Dendritic cell treated with granulocyte-macrophage colony-stimulating factor and Interleukin-4, amounts not matched to agents 40 ng/mL and 50 ng/mL, for 4 days (primary cell): ENCODE data around the gene SLC22A15.
"Not testable (repeated sequence)": the region's sequence is repeated elsewhere in the genome, so short reads cannot be mapped to it uniquely, and the experiment has no call there.

Experiments used
- H3K27ac Mint-ChIP-seq: one replicate; pipeline ENCODE4 v1.8.0; 2022; ENCODE audit warnings: mild to moderate bottlenecking, mixed read lengths
- H3K27me3 Mint-ChIP-seq: one replicate; pipeline ENCODE4 v1.8.0; 2022; ENCODE audit warnings: mild to moderate bottlenecking, mixed read lengths
- H3K36me3 Mint-ChIP-seq: one replicate; pipeline ENCODE4 v1.8.0; 2022; ENCODE audit warnings: low read depth, mixed read lengths
- H3K4me1 Mint-ChIP-seq: one replicate; pipeline ENCODE4 v1.8.0; 2022; ENCODE audit warnings: low read depth, mixed read lengths
- H3K4me3 Mint-ChIP-seq: one replicate; pipeline ENCODE4 v1.8.0; 2022; ENCODE audit warnings: mild to moderate bottlenecking, moderate library complexity, mixed read lengths
- H3K9me3 Mint-ChIP-seq: one replicate; pipeline ENCODE4 v1.8.0; 2022; ENCODE audit warnings: mixed read lengths
- intact Hi-C: fragments of 100-400 bp; cut with micrococcal nuclease; formaldehyde crosslinking; loops from one replicate; pipeline ENCODE4 v1.15.0; 2022

Gene SLC22A15

DNA sequence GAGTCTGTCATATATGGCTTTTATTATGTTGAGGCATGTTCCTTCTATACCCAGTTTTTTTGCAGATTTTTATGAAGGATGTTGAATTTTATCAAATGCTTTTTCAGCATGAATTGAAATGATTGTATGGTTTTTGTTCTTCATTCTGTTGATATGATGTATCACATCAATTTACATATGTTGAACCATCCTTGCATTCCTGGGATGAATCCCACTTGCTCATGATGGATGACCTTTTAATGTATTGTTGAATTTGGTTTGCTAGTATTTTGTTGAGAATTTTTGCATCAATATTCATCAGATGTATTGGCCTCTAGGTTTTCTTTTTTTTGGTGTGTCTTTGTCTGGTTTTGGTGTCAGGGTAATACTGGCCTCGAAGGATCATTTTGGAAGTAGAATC is 21.6 kb downstream of the SLC22A15 start:
- H3K27ac Mint-ChIP-seq, intact Hi-C loops, H3K27me3 Mint-ChIP-seq, H3K4me3 Mint-ChIP-seq: not testable (repeated sequence)
- Mint-ChIP-seq H3K36me3 (peaks cover 67% of the 10 kb centered on the region), H3K9me3 (peaks cover 24% of the 10 kb centered on the region), H3K4me1 (peaks cover 14% of the 10 kb centered on the region)

DNA sequence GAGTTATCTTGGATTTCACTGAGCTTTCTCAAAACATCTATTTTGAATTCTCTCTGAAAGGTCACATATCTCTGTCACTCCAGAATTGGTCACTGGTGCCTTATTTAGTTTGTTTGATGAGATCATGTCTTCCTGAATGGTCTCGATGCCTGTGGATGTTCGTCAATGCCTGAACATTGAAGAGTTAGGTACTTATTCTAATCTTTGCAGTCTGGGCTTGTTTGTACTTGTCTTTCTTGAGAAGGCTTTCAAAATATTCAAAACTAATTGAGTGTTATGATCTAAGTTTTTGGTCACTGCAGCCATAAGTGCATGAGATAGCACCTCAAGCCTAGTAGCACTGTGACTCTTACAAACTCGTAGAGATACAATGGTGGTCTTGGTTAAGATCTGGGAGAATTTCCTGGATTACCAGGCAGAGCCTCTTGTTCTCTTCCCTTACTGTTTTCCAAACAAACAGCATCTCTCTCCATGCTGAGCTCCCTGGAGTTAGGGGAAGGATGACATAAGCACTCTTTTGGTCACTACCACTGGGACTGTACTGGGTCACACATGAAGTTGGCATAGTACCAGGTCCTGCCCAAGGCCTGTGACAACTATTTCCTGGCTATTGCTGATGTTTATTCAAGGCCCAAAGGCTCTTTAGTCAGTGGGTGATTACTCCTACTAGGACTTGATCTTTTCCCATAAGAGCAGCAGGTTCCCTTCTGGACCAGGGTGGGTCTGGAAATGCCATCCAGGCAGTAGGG is 25.6 kb downstream of the SLC22A15 start:
- no peaks in the 10 kb centered on the region for H3K27me3 Mint-ChIP-seq
- no peak overlapping the region for H3K27ac Mint-ChIP-seq
- intact Hi-C loops: no loop called here
- peaks cover 33% of the 10 kb centered on the region for H3K4me1 Mint-ChIP-seq
- H3K36me3 Mint-ChIP-seq: peaks cover 41% of the 10 kb centered on the region
- H3K4me3 Mint-ChIP-seq: no peak overlapping the region
- peaks cover 22% of the 10 kb centered on the region for H3K9me3 Mint-ChIP-seq

DNA sequence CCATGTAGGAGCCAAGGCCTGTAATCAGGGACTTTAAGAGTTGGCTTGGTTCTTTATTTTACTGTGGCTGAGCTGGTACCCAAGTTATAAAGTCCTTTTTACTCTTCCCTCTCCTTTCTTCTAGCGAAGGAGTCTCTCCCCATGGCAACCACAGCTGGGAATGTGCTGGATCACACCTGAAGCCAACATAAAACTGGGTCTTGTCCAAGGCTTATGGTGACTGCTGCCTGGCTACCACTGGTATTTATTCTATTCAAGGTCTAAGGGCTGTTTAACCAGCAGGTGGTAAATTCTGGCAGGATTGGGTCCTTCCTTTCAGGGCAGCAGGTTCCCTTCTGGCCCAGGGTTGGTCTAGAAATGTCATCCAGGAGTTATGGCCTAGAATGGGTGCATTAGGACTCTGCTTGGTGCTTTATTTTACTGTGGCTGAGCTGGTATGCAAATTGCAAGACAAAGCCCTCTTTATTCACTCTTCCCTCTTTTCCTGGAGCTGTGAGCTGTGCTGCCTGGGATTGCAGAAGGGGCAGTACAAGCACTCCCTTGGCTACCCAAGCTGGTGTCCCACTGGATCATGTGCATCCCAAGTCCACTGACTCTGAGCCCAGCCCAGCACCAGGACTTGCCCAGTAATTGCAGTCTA is 26.6 kb downstream of the SLC22A15 start:
- Mint-ChIP-seq H3K4me3 (no peak overlapping the region), H3K27ac (no peak overlapping the region), H3K4me1 (peaks cover 41% of the 10 kb centered on the region), H3K27me3 (no peaks in the 10 kb centered on the region), H3K36me3 (peaks cover 31% of the 10 kb centered on the region), H3K9me3 (peaks cover 12% of the 10 kb centered on the region)
- intact Hi-C loops: no loop called here

DNA sequence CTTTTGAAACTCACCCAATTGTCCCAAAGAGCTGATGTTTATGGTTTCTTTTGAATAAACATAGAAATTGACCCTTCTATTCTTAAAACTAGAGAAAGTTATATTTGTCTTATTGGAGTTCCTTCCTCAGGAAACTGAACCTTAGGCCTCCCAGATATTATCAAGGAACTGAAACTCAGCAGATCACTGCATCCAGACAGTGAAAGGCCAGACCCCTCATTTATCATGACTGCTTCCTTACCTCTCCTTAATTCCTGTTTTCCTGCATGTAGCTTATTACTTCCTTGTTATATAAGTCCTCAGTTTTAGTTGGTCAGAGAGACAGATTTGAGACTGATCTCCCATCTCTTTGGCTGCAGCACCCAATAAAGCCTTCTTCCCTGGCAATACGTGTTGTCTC is 27.5 kb downstream of the SLC22A15 start:
- H3K27me3 Mint-ChIP-seq: no peaks in the 10 kb centered on the region
- H3K27ac Mint-ChIP-seq: no peak overlapping the region
- peaks cover 22% of the 10 kb centered on the region for H3K36me3 Mint-ChIP-seq
- H3K9me3 Mint-ChIP-seq: peaks cover 3% of the 10 kb centered on the region
- intact Hi-C loops: no loop called here
- H3K4me1 Mint-ChIP-seq: peaks cover 49% of the 10 kb centered on the region
- H3K4me3 Mint-ChIP-seq: no peak overlapping the region

DNA sequence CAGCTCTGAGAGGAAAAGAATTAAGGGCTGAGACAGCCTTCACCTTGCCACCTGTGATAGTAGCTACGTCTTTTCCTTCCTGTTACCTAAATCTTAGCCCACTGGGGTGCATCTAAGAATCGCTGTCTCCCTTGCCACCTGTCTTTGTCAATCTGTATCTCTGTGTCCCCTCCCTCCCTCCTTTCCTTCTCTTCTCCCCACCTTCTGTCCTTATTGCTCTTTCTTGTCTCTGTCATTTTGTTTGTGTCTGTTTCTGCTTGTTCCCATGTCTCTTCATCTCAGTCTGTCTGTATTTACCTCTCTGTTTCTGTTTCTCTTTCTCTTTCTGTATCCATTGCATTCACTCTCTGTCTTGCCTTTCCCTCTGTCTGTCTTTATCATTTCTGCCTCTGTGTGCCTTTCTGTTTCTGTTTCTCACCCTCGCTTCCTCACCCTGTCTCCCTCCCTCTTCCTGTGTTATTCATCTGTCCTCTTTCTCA is 30.2 kb downstream of the SLC22A15 start:
- Mint-ChIP-seq H3K36me3 (peaks cover 10% of the 10 kb centered on the region), H3K27me3 (no peaks in the 10 kb centered on the region), H3K9me3 (no peaks in the 10 kb centered on the region), H3K4me3 (no peak overlapping the region), H3K4me1 (peaks cover 45% of the 10 kb centered on the region), H3K27ac (no peak overlapping the region)
- intact Hi-C loops: no loop called here

DNA sequence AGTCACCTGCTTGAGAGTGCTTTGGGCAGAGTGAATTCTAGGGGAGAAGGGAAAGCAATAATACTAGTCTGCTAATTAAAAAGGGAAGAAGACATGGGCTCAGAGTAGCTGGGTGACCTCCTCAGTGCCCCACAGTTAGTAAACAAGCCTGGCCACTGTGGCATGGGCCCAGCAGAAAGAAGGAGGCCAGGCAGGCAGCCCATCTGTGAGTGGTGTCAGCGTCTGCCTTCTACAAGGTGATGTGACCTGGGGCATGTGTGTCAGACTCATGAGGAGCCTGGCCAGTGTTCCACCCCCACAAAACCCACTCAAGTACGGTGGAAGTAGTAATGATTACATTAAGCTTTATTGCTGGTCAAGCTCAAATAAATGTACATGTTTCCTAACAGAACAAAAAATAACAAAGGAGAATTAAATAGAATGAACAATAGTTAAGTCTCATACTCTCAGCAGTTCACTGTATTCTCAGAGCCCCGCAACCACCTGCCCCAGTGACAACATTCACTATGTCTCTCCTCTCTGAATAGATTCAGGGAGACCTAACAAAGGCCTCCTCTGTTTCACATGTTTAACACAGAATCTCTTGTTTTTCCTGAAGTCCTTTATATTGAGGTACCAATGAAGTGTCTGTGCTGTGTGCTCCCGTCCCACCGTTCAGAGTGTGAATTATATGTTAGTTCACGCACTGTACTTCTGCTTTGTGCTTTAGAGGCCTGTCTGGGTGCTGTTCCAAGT is 32.5 kb downstream of the SLC22A15 start:
- Mint-ChIP-seq H3K4me3 (no peak overlapping the region), H3K4me1 (peaks cover 33% of the 10 kb centered on the region), H3K36me3 (peaks cover 3% of the 10 kb centered on the region), H3K27me3 (no peaks in the 10 kb centered on the region), H3K27ac (no peak overlapping the region), H3K9me3 (no peaks in the 10 kb centered on the region)
- intact Hi-C loops: no loop called here

DNA sequence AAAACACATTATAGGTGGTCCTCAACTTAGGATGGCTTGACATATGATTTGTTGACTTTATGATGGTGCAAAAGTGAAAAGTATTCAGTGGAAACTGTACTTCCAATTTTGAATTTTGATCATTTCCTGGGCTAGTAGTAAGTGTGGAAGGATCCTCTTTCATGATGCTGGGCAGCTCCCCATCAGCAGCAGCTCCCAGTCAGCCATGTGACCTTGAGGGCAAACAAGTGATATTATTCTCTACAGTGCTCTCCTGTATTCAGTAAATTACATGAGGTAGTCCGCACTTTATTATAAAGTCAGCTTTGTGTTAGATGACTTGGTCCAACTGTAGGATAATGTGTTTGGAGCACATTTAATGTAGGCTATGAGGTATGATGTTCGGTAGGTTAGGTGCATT is 36.4 kb downstream of the SLC22A15 start:
- Mint-ChIP-seq H3K27ac (no peak overlapping the region), H3K9me3 (no peaks in the 10 kb centered on the region), H3K36me3 (peaks cover 12% of the 10 kb centered on the region), H3K27me3 (no peaks in the 10 kb centered on the region), H3K4me1 (peaks cover 23% of the 10 kb centered on the region), H3K4me3 (no peak overlapping the region)
- intact Hi-C loops: no loop called here

DNA sequence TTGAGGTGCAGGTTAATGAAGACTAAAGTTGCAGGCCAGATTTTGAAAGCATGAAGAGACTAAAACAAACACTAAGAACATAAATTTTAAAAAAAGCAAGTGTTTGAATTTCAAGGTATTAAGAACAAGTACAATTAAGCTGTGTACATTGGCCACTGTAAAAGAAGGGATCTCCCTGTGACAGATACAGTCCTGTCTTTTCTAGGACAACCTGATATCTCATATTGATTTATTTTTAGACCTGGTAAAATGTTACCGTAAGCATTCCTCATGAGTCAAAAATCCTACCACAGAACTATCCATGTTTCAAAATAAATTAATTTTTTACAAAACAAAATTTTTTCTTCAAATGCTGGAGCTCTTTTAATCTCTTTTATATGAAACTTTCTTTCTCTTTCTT is 39.4 kb downstream of the SLC22A15 start:
- Mint-ChIP-seq H3K4me1 (peaks cover 14% of the 10 kb centered on the region), H3K27ac (no peak overlapping the region), H3K27me3 (no peaks in the 10 kb centered on the region), H3K36me3 (peaks cover 12% of the 10 kb centered on the region), H3K9me3 (no peaks in the 10 kb centered on the region), H3K4me3 (no peak overlapping the region)
- intact Hi-C loops: no loop called here

DNA sequence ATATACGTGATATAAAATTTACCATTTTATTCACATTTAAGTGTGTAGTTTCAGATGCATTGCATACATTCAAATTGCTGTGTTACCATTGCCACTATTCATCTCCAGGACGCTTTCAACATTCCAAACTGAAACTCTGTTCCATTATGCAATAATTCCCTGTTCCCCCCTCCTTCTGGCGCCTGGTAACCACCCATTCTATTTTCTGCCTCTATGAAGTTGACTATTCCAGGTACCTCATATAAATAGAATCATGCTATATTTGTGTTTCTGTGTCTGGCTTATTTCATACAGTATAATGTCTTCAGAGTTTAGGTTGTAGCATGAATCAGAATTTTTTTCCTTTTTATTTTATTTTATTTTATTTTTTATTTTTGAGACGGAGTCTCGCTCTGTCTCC is 41.7 kb downstream of the SLC22A15 start:
- intact Hi-C loops: no loop called here
- Mint-ChIP-seq H3K36me3 (peaks cover 19% of the 10 kb centered on the region), H3K27ac (no peak overlapping the region), H3K4me3 (no peak overlapping the region), H3K27me3 (no peaks in the 10 kb centered on the region), H3K9me3 (no peaks in the 10 kb centered on the region), H3K4me1 (peaks cover 6% of the 10 kb centered on the region)

DNA sequence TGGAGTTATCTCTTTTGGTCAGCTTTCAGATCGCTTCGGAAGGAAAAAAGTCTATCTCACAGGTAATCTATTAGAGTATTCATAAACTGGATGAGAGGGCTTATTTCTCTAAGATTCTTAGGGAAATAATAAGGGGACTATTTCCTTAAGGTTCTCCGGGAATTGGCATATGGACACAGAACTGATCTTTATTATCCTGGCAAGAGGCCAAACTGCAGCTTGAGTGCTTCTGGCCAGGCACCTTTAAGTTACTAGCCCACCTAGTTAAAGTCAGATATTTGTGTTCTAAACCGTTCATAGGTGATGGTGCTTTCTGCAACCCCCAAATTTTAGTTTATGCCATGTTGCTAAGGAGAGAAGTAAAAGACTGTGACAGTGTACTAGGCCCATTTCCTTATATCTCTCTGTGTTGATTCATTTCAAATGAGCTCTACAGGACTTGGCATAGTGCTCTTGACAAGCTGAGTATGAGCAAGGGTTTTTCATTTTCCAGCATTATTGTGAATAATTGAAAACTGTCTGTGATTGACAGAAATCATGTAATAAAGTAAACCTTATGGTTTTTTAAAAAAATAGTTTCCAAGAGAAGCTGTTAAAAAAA is 43.4 kb downstream of the SLC22A15 start:
- H3K4me3 Mint-ChIP-seq: no peak overlapping the region
- H3K27ac Mint-ChIP-seq: no peak overlapping the region
- intact Hi-C loops: loop anchor here (1.0 kb wide), 1 partner anchor 212 kb away; no protein-coding TSS in a partner anchor
- H3K9me3 Mint-ChIP-seq: no peaks in the 10 kb centered on the region
- peaks cover 19% of the 10 kb centered on the region for H3K4me1 Mint-ChIP-seq
- H3K27me3 Mint-ChIP-seq: no peaks in the 10 kb centered on the region
- H3K36me3 Mint-ChIP-seq: peaks cover 12% of the 10 kb centered on the region

DNA sequence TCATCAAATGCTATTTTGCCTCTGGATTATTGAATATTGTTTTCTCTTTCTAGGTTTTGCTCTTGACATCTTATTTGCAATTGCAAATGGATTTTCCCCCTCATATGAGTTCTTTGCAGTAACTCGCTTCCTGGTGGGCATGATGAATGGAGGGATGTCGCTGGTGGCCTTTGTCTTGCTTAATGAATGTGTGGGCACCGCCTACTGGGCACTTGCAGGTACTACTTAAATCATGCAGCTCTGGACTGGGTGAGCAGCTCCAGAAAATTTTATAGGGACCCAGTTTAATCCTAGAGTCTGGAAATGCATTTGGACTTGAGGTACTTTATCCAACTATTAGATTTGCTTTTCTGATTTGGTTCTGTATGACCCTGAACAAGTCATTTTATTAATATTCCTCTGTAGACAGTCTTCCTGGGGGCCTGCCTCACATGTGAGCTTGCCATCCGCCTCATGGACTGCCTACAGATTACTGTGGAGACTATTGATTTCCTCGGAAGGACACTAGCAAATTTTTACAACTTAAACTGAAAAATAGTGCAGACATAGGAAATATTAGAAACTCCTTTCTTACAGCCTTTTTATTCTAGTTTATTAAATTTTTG is 44.5 kb downstream of the SLC22A15 start:
- H3K4me1 Mint-ChIP-seq: peaks cover 21% of the 10 kb centered on the region
- no peak overlapping the region for H3K27ac Mint-ChIP-seq
- intact Hi-C loops: loop anchor here (1.0 kb wide), 1 partner anchor 213 kb away; no protein-coding TSS in a partner anchor
- H3K4me3 Mint-ChIP-seq: no peak overlapping the region
- H3K27me3 Mint-ChIP-seq: no peaks in the 10 kb centered on the region
- H3K9me3 Mint-ChIP-seq: no peaks in the 10 kb centered on the region
- H3K36me3 Mint-ChIP-seq: peaks cover 12% of the 10 kb centered on the region

DNA sequence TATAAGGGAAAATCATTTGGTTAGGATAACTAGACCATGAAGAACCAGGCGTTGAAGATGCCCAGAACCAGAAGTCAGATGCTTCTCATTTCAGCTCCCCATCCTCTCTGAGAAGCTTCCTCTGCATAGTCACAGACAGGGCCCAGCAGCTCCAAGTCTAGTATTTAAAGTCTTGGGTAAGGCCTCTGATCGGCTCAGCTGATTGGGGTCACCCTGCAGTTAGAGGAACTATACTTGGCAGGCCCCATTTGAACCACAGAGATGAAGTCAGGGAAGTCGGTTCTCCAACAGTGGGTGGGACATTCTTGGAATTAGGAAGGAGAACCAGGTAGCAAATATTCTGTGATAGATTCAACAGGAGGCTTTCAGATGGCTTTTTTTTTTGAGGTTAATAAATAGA is 48.3 kb downstream of the SLC22A15 start:
- Mint-ChIP-seq H3K27ac (no peak overlapping the region), H3K4me3 (no peak overlapping the region), H3K9me3 (no peaks in the 10 kb centered on the region), H3K27me3 (no peaks in the 10 kb centered on the region), H3K36me3 (peaks cover 16% of the 10 kb centered on the region), H3K4me1 (peaks cover 15% of the 10 kb centered on the region)
- intact Hi-C loops: no loop called here

DNA sequence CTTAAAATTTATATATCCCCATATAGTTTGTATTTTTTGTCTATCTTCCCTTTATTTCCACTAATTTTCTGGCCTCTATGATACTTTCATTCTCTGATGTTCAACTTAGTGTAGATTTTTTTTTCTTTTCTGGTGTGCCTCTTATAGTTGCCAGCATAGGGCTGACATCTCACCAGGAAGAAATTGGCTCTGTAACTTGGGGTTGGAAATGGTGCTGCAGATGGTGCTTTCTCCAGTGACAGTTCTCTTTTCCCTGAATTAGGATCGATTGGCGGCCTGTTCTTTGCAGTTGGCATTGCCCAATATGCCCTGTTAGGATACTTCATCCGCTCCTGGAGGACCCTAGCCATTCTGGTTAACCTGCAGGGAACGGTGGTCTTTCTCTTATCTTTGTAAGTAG is 50.3 kb downstream of the SLC22A15 start:
- intact Hi-C loops: no loop called here
- Mint-ChIP-seq H3K9me3 (no peaks in the 10 kb centered on the region), H3K4me3 (no peak overlapping the region), H3K36me3 (peaks cover 19% of the 10 kb centered on the region), H3K4me1 (peaks cover 15% of the 10 kb centered on the region), H3K27me3 (no peaks in the 10 kb centered on the region), H3K27ac (no peak overlapping the region)
